ENCODE measurements around the gene GTF3C1.

DNA sequence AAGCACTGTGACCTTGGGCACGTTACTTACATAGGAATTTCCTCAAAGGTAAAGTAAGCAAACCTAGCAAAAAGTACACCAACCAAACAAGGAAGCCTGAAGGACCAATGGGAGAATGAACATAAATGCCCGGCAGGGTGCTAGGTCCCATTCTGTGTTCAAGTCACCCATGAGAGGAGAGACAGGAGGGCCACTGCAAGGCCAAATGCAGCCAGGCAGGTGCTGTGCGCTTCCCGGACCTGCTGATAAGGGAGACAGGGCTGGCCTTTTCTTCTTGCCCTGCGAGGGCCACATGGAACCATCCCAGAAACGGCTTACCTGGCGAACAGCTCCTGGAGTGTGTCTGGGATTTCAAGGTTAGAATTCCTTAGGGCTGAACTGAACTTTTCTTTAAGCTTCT, 69.0 kb downstream of the GTF3C1 start:
- TF ChIP-seq, protein P1, sequence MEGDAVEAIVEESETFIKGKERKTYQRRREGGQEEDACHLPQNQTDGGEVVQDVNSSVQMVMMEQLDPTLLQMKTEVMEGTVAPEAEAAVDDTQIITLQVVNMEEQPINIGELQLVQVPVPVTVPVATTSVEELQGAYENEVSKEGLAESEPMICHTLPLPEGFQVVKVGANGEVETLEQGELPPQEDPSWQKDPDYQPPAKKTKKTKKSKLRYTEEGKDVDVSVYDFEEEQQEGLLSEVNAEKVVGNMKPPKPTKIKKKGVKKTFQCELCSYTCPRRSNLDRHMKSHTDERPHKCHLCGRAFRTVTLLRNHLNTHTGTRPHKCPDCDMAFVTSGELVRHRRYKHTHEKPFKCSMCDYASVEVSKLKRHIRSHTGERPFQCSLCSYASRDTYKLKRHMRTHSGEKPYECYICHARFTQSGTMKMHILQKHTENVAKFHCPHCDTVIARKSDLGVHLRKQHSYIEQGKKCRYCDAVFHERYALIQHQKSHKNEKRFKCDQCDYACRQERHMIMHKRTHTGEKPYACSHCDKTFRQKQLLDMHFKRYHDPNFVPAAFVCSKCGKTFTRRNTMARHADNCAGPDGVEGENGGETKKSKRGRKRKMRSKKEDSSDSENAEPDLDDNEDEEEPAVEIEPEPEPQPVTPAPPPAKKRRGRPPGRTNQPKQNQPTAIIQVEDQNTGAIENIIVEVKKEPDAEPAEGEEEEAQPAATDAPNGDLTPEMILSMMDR (IDR thresholded peaks at IDR 0.05 in 8 of 11, conservative IDR thresholded peaks at IDR 0.05 in 3 of 11) = no peak
- TF ChIP-seq POLR2A (IDR thresholded peaks at IDR 0.05) (no peak), POLR2AphosphoS5 (IDR thresholded peaks at IDR 0.05) (no peak)
